Measurements from ENCODE around the gene PLEKHO1. TPM values are rescaled to one million over a fixed set of nuclear protein-coding genes. Genes with fewer than 3 reads are reported as not detected.

PLEKHO1 gene
- total RNA-seq, 1 experiment from 2014 or later = 2.1 TPM

- no peaks in the 10 kb centered on the region for H3K9me3 ChIP-seq
- no TSS peak for BruUV-seq (replicated peaks)
- no peaks in the 10 kb centered on the region for H3K9me3 Mint-ChIP-seq (ENCODE audit: unreplicated experiment)
- no peak for TF ChIP-seq CTCF (IDR thresholded peaks at IDR 0.05; ENCODE audit: insufficient read depth in 1 of 2, low read depth in 1 of 2, low read length in 1 of 2, severe bottlenecking in 1 of 2, unreplicated experiment in 1 of 2)
- H3K36me3 ChIP-seq (ENCODE audit: control insufficient read depth, insufficient read depth, low read length) = no peaks in the 10 kb centered on the region
- no peak overlapping the region for H3K27ac Mint-ChIP-seq (ENCODE audit: unreplicated experiment)
- H3K4me1 ChIP-seq = no peaks in the 10 kb centered on the region
- H3K4me3 Mint-ChIP-seq (ENCODE audit: unreplicated experiment) = peak overlapping the region; percentile 74
- no peaks in the 10 kb centered on the region for H3K36me3 Mint-ChIP-seq (ENCODE audit: insufficient read depth, unreplicated experiment)
- H3K27me3 Mint-ChIP-seq (ENCODE audit: insufficient read depth, unreplicated experiment) = peaks cover 2% of the 10 kb centered on the region
- CTCF ChIA-PET = interaction anchor here (0.7 to 1.6 kb wide), 2 partner anchors 10 to 36 kb away, joined by 3 to 4 read pairs; no protein-coding TSS in a partner anchor
- DNase-seq = no peak
- H3K4me1 Mint-ChIP-seq (ENCODE audit: low read depth, unreplicated experiment) = no peaks in the 10 kb centered on the region
- no peak overlapping the region for H3K4me3 ChIP-seq (ENCODE audit: low read depth, low read length)
- peaks cover 2% of the 10 kb centered on the region for H3K27me3 ChIP-seq (replicated peaks; ENCODE audit: control insufficient read depth, insufficient read depth, low read length)
- intact Hi-C loops (cut with micrococcal nuclease; ENCODE audit: unreplicated experiment) = no loop called here
- POLR2A ChIA-PET = no interaction called here
Observed at GRCh38 chr1:150151291-150152181, 1.8 kb downstream of the PLEKHO1 start.

GRCh38 chr1:150152182-150152536 is 2.4 kb downstream of the PLEKHO1 start:
- Mint-ChIP-seq H3K4me1 (ENCODE audit: low read depth, unreplicated experiment) (no peaks in the 10 kb centered on the region), H3K4me3 (ENCODE audit: unreplicated experiment) (no peak overlapping the region), H3K27ac (ENCODE audit: unreplicated experiment) (no peak overlapping the region), H3K27me3 (ENCODE audit: insufficient read depth, unreplicated experiment) (peaks cover 2% of the 10 kb centered on the region), H3K9me3 (ENCODE audit: unreplicated experiment) (no peaks in the 10 kb centered on the region), H3K36me3 (ENCODE audit: insufficient read depth, unreplicated experiment) (no peaks in the 10 kb centered on the region)
- H3K4me3 ChIP-seq (ENCODE audit: low read depth, low read length) = no peak overlapping the region
- TF ChIP-seq CTCF (IDR thresholded peaks at IDR 0.05; ENCODE audit: insufficient read depth in 1 of 2, low read depth in 1 of 2, low read length in 1 of 2, severe bottlenecking in 1 of 2, unreplicated experiment in 1 of 2) = no peak
- peaks cover 2% of the 10 kb centered on the region for H3K27me3 ChIP-seq (replicated peaks; ENCODE audit: control insufficient read depth, insufficient read depth, low read length)
- intact Hi-C loops (cut with micrococcal nuclease; ENCODE audit: unreplicated experiment) = no loop called here
- no peak for DNase-seq
- H3K9me3 ChIP-seq = no peaks in the 10 kb centered on the region
- BruUV-seq (replicated peaks) = no TSS peak
- no peaks in the 10 kb centered on the region for H3K36me3 ChIP-seq (ENCODE audit: control insufficient read depth, insufficient read depth, low read length)
- POLR2A ChIA-PET = no interaction called here
- H3K4me1 ChIP-seq = no peaks in the 10 kb centered on the region
- CTCF ChIA-PET = interaction anchor here (0.7 to 1.6 kb wide), 2 partner anchors 10 to 35 kb away, joined by 3 to 4 read pairs; no protein-coding TSS in a partner anchor

GRCh38 chr1:150152772-150153456 is 3.2 kb downstream of the PLEKHO1 start:
- Histone ChIP-seq H3K4me1 (no peaks in the 10 kb centered on the region), H3K36me3 (ENCODE audit: control insufficient read depth, insufficient read depth, low read length) (no peaks in the 10 kb centered on the region), H3K4me3 (ENCODE audit: low read depth, low read length) (no peak overlapping the region), H3K27me3 (replicated peaks; ENCODE audit: control insufficient read depth, insufficient read depth, low read length) (peaks cover 2% of the 10 kb centered on the region), H3K9me3 (no peaks in the 10 kb centered on the region)
- Mint-ChIP-seq H3K27ac (ENCODE audit: unreplicated experiment) (no peak overlapping the region), H3K36me3 (ENCODE audit: insufficient read depth, unreplicated experiment) (no peaks in the 10 kb centered on the region), H3K9me3 (ENCODE audit: unreplicated experiment) (no peaks in the 10 kb centered on the region), H3K27me3 (ENCODE audit: insufficient read depth, unreplicated experiment) (peaks cover 2% of the 10 kb centered on the region), H3K4me3 (ENCODE audit: unreplicated experiment) (no peak overlapping the region), H3K4me1 (ENCODE audit: low read depth, unreplicated experiment) (no peaks in the 10 kb centered on the region)
- no TSS peak for BruUV-seq (replicated peaks)
- ChIA-PET CTCF (interaction anchor here (0.7 to 1.6 kb wide), 2 partner anchors 9 to 34 kb away, joined by 3 to 4 read pairs; no protein-coding TSS in a partner anchor), POLR2A (no interaction called here)
- TF ChIP-seq CTCF (IDR thresholded peaks at IDR 0.05; ENCODE audit: insufficient read depth in 1 of 2, low read depth in 1 of 2, low read length in 1 of 2, severe bottlenecking in 1 of 2, unreplicated experiment in 1 of 2) = no peak
- no peak for DNase-seq
- intact Hi-C loops (cut with micrococcal nuclease; ENCODE audit: unreplicated experiment) = no loop called here

Data from Caco-2 (cell line).